B cell (primary cell): ENCODE measurements around the gene FBXO41.

ENCODE experiments used
- EZH2 ChIP-seq: IDR thresholded peaks from 2 replicates; pipeline ENCODE4 v1.6.1; 2012; ENCODE audit warnings: borderline replicate concordance, low read depth, mild to moderate bottlenecking, moderate library complexity, low read length; ENCODE audit not compliant: insufficient read depth, poor library complexity, severe bottlenecking
- TF ChIP-seq, protein P1 (sequence below): fragments of 200-600 bp; IDR thresholded peaks from one replicate; pipeline ENCODE4 v1.8.0; 2022; ENCODE audit warnings: antibody characterized with exemption, mild to moderate bottlenecking

DNA sequence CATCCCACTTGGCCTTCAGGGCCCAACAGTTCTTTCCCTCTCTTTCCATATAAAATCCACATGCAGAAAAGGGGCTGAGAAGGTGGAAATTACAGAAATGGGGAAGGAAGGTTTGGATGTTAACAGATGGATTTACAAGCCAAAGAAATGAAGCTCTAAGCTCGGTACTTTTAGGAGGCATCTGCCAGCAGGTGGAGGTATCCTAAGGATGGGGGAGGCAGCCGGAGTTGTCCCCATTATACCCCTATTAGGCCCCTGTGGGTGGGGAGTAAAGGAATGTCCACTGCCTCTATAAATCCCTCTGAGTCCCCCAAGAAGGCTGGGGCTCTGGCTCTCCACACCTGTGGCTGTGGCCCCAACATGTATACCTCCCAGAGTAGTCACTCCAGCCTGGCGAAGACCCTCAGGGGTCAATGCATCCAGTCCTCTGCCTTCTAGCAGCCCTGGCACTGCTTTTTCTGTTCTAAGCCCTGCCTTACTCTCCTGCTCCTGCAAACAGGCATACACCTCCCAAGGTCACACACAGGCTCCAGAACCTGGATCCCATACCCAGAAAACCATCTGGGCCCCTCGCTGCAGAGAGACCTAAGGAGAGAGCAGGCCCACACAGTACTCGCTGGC is 1.2 kb downstream of the FBXO41 start:
- TF ChIP-seq, protein P1, sequence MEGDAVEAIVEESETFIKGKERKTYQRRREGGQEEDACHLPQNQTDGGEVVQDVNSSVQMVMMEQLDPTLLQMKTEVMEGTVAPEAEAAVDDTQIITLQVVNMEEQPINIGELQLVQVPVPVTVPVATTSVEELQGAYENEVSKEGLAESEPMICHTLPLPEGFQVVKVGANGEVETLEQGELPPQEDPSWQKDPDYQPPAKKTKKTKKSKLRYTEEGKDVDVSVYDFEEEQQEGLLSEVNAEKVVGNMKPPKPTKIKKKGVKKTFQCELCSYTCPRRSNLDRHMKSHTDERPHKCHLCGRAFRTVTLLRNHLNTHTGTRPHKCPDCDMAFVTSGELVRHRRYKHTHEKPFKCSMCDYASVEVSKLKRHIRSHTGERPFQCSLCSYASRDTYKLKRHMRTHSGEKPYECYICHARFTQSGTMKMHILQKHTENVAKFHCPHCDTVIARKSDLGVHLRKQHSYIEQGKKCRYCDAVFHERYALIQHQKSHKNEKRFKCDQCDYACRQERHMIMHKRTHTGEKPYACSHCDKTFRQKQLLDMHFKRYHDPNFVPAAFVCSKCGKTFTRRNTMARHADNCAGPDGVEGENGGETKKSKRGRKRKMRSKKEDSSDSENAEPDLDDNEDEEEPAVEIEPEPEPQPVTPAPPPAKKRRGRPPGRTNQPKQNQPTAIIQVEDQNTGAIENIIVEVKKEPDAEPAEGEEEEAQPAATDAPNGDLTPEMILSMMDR, result no peak
- TF ChIP-seq EZH2, result no peak
